Upper lobe of left lung (tissue), 6 donors: ENCODE results near the gene C1orf174. TPM values are rescaled to one million over a fixed set of nuclear protein-coding genes. Genes with fewer than 3 reads are reported as not detected.
"Not testable (repeated sequence)": the region's sequence is repeated elsewhere in the genome, so short reads cannot be mapped to it uniquely, and the experiment has no call there.

Source experiments
- ATAC-seq, 2 donors: fragments of 200-7000 bp; cut with Tn5 transposase; one replicate each; pipeline ENCODE4 v1.9.1; 2022; ENCODE audit warnings: mild to moderate bottlenecking in 2 of 2, moderate library complexity in 2 of 2; ENCODE audit not compliant: low FRiP score in 2 of 2
- DNase-seq, 2 donors: peaks; one replicate each; pipeline ENCODE4 v3.0.0-alpha.2; 2019 to 2020
- H3K27ac ChIP-seq, 4 donors: fragments of 200-600 bp; sonication (generic); one replicate each; pipeline ENCODE4 v1.5.1; 2016 to 2019
- H3K27me3 ChIP-seq, 4 donors: fragments of 200-600 bp; sonication (generic); one replicate each; pipeline ENCODE4 v1.5.1; 2017 to 2019
- H3K36me3 ChIP-seq, 4 donors: fragments of 200-600 bp; sonication (generic); one replicate each; pipeline ENCODE4 v1.5.1; 2016 to 2019
- H3K4me1 ChIP-seq, 4 donors: fragments of 200-600 bp; sonication (generic); one replicate each; pipeline ENCODE4 v1.5.1; 2018 to 2019
- H3K4me3 ChIP-seq, 4 donors: fragments of 200-600 bp; sonication (generic); one replicate each; pipeline ENCODE4 v1.5.1; 2017 to 2019; ENCODE audit warnings: mild to moderate bottlenecking in 2 of 4, moderate library complexity in 1 of 4
- H3K9me3 ChIP-seq, 4 donors: fragments of 200-600 bp; sonication (generic); one replicate each; pipeline ENCODE4 v1.5.1; 2018 to 2019
- CTCF ChIP-seq, 6 experiments: fragments of 450-650 bp in 4 of 6; fragments of 200-600 bp in 2 of 6; sonication (generic) in 2 of 6; IDR thresholded peaks; one replicate each; pipeline ENCODE4 v1.5.1; 2016 to 2019; ENCODE audit warnings: antibody characterized with exemption in 6 of 6
- EP300 ChIP-seq, 4 donors: sonication (generic); formaldehyde crosslinking; IDR thresholded peaks; one replicate each; pipeline ENCODE4 v1.5.1; 2017; ENCODE audit warnings: antibody characterized with exemption in 4 of 4, control low read depth in 2 of 4
- POLR2A ChIP-seq, 4 donors: fragments of 450-650 bp; IDR thresholded peaks; one replicate each; pipeline ENCODE4 v1.5.1; 2016 to 2017; ENCODE audit warnings: antibody characterized with exemption in 4 of 4, mild to moderate bottlenecking in 2 of 4
- POLR2AphosphoS5 ChIP-seq, 2 donors: sonication (generic); formaldehyde crosslinking; IDR thresholded peaks; one replicate each; pipeline ENCODE4 v1.5.1; 2017; ENCODE audit warnings: antibody characterized with exemption in 2 of 2
- WGBS, 2 donors: methylation state at CpG; one replicate each; pipeline ENCODE4 v1.1.5; 2017 to 2018; 5-methylcytosine and 5-hydroxymethylcytosine counted together
- total RNA-seq, 6 donors: library from RNA; depleted of rRNA in 4 of 6; stranded (reverse); fragments of >200 nt in 4 of 6; gene quantifications; one replicate each; pipeline versions ENCODE4 v1.1.0 to v1.2.1, GENCODE V29; 2016 to 2021
- donor health status: DM: no; HTN: no; CAD: no; lungs with moderate emphysema.
- donor health status: DM: no; HTN: yes; CAD: no; lungs with severe emphysema.

Gene C1orf174
- total RNA-seq, 6 donors from 2014 or later, result 15.9 to 35.6 (median 20.6) TPM

DNA sequence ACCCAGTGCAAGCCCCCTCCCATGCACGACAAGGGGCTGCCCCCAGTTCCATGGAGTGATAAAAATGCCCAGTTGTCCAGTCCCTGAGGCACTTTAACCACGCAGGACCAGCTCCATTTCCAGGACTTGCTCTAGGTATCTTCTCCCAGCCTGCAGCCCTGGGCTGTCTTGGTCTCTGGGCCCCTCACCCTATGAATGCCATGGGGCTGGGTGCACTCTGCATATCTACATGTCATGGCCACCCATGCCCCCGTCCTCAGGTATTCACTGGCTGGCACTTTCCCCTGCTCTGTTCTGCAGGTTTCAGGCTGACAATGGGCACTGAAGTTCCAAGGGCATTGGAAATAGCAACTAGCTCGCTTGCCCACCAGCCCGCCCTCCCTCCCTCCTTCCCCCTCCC lies 19.6 kb upstream of the C1orf174 start:
- no peaks in the 10 kb centered on the region for H3K9me3 ChIP-seq
- ATAC-seq (no peak), DNase-seq (no peak)
- H3K4me1 ChIP-seq, result no peaks in the 10 kb centered on the region
- no peaks in the 10 kb centered on the region for H3K27me3 ChIP-seq
- no peak for TF ChIP-seq CTCF (IDR thresholded peaks at IDR 0.05)
- no peak for TF ChIP-seq POLR2A (IDR thresholded peaks at IDR 0.05)
- no peak for TF ChIP-seq EP300 (IDR thresholded peaks at IDR 0.05)
- TF ChIP-seq POLR2AphosphoS5 (IDR thresholded peaks at IDR 0.05), result no peak
- no peak overlapping the region for H3K27ac ChIP-seq
- 68 to 78% methylated on average over 5 of the region's 5 CpGs for WGBS, 2 donors
- no peaks in the 10 kb centered on the region for H3K36me3 ChIP-seq
- no peak overlapping the region for H3K4me3 ChIP-seq

GRCh38 chr1:3918966-3919611 lies 19.0 kb upstream of the C1orf174 start:
- ATAC-seq (no peak), DNase-seq (no peak)
- TF ChIP-seq POLR2AphosphoS5 (IDR thresholded peaks at IDR 0.05) (no peak), EP300 (IDR thresholded peaks at IDR 0.05) (no peak), CTCF (IDR thresholded peaks at IDR 0.05) (no peak), POLR2A (IDR thresholded peaks at IDR 0.05) (no peak)
- Histone ChIP-seq H3K36me3 (no peaks in the 10 kb centered on the region), H3K4me1 (no peaks in the 10 kb centered on the region), H3K27me3 (no peaks in the 10 kb centered on the region), H3K4me3 (no peak overlapping the region), H3K27ac (no peak overlapping the region), H3K9me3 (no peaks in the 10 kb centered on the region)
- WGBS, 2 donors, result 76 to 82% methylated on average over 13 to 15 of the region's 15 CpGs

DNA sequence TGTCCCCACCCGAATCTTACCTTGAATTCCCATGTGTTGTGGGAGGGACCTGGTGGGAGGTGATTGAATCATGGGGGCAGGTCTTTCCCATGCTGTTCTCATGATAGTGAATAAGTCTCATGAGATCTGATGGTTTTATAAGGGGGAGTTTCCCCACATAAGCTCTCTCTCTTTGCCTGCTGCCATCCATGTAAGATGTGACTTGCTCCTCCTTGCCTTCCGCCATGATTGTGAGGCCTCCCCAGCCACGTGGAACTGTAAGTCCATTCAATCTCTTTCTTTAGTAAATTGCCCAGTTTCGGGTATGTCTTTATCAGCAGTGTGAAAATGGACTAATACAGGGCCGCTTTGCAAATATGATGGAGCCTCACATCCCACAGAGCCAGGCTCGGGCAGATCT lies 18.3 kb upstream of the C1orf174 start:
- H3K27me3 ChIP-seq, H3K27ac ChIP-seq, H3K4me3 ChIP-seq, ATAC-seq, H3K4me1 ChIP-seq, H3K9me3 ChIP-seq, H3K36me3 ChIP-seq, DNase-seq: not testable (repeated sequence)
- 80 to 88% methylated on average over 6 of the region's 6 CpGs for WGBS, 2 donors

- Histone ChIP-seq H3K27ac (no peak overlapping the region), H3K36me3 (no peaks in the 10 kb centered on the region), H3K27me3 (no peaks in the 10 kb centered on the region), H3K4me3 (no peak overlapping the region), H3K4me1 (no peaks in the 10 kb centered on the region), H3K9me3 (no peaks in the 10 kb centered on the region)
- DNase-seq (no peak), ATAC-seq (no peak)
- TF ChIP-seq POLR2AphosphoS5 (IDR thresholded peaks at IDR 0.05) (no peak), POLR2A (IDR thresholded peaks at IDR 0.05) (no peak), CTCF (IDR thresholded peaks at IDR 0.05) (no peak), EP300 (IDR thresholded peaks at IDR 0.05) (no peak)
- WGBS, 2 donors, result 81 to 84% methylated on average over 6 to 8 of the region's 8 CpGs
Observed at GRCh38 chr1:3917761-3918160, 17.7 kb upstream of the C1orf174 start.

GRCh38 chr1:3915551-3916121 lies 15.6 kb upstream of the C1orf174 start:
- no peak overlapping the region for H3K4me3 ChIP-seq
- H3K27ac ChIP-seq, result no peak overlapping the region
- DNase-seq, result no peak
- ATAC-seq, result no peak
- TF ChIP-seq CTCF (IDR thresholded peaks at IDR 0.05) (no peak), POLR2A (IDR thresholded peaks at IDR 0.05) (no peak), EP300 (IDR thresholded peaks at IDR 0.05) (no peak), POLR2AphosphoS5 (IDR thresholded peaks at IDR 0.05) (no peak)
- WGBS, 2 donors, result 76 to 85% methylated on average over 10 to 13 of the region's 15 CpGs
- H3K9me3 ChIP-seq, result no peaks in the 10 kb centered on the region
- H3K36me3 ChIP-seq, result no peaks in the 10 kb centered on the region
- H3K27me3 ChIP-seq, result peaks cover 0 to 12% (median 0%) of the 10 kb centered on the region in 4 donors
- H3K4me1 ChIP-seq, result peaks cover 0 to 8% (median 3%) of the 10 kb centered on the region in 4 donors
